Endothelial cell of umbilical vein (primary cell): ENCODE data around the gene HES6.

Experiments
- EZH2 ChIP-seq: IDR thresholded peaks from 2 replicates; pipeline ENCODE4 v1.6.1; 2012; ENCODE audit warnings: borderline replicate concordance, low read depth, mild to moderate bottlenecking, moderate library complexity, low read length, inconsistent platforms; ENCODE audit not compliant: severe bottlenecking
- JUN ChIP-seq: IDR thresholded peaks from 2 replicates; pipeline ENCODE4 v1.6.1; 2011; ENCODE audit warnings: borderline replicate concordance, low read depth; ENCODE audit not compliant: insufficient read length, insufficient read depth
- MAX ChIP-seq: IDR thresholded peaks from 2 replicates; pipeline ENCODE4 v1.6.1; 2011; ENCODE audit not compliant: insufficient read depth, insufficient read length
- POLR2A ChIP-seq: IDR thresholded peaks from 2 replicates; pipeline ENCODE4 v1.6.1; 2012; ENCODE audit warnings: low read depth, mild to moderate bottlenecking, control low read depth, low read length
- POLR2AphosphoS5 ChIP-seq: IDR thresholded peaks from 2 replicates; pipeline ENCODE4 v1.6.1; 2012; ENCODE audit warnings: low read depth, mild to moderate bottlenecking, control low read depth, low read length, moderate library complexity; ENCODE audit not compliant: insufficient read depth
- TF ChIP-seq, protein P1 (sequence below), 2 donors: IDR thresholded peaks; 1 replicate in 1 of 2; 2 replicates in 1 of 2; pipeline ENCODE4 v1.5.1; 2011; ENCODE audit warnings: low read length in 2 of 2, mild to moderate bottlenecking in 2 of 2, moderate library complexity in 2 of 2, control low read depth in 1 of 2, inconsistent platforms in 1 of 2, low read depth in 1 of 2; ENCODE audit not compliant: insufficient read depth in 1 of 2; ENCODE audit errors: extremely low read depth in 1 of 2

- TF ChIP-seq, protein P1, sequence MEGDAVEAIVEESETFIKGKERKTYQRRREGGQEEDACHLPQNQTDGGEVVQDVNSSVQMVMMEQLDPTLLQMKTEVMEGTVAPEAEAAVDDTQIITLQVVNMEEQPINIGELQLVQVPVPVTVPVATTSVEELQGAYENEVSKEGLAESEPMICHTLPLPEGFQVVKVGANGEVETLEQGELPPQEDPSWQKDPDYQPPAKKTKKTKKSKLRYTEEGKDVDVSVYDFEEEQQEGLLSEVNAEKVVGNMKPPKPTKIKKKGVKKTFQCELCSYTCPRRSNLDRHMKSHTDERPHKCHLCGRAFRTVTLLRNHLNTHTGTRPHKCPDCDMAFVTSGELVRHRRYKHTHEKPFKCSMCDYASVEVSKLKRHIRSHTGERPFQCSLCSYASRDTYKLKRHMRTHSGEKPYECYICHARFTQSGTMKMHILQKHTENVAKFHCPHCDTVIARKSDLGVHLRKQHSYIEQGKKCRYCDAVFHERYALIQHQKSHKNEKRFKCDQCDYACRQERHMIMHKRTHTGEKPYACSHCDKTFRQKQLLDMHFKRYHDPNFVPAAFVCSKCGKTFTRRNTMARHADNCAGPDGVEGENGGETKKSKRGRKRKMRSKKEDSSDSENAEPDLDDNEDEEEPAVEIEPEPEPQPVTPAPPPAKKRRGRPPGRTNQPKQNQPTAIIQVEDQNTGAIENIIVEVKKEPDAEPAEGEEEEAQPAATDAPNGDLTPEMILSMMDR (IDR thresholded peaks at IDR 0.05; ENCODE audit: extremely low read depth in 1 of 2, insufficient read depth in 1 of 2, low read depth in 1 of 2, low read length in 2 of 2) = no peak
- TF ChIP-seq MAX = no peak
- TF ChIP-seq POLR2A = no peak
- TF ChIP-seq EZH2 = no peak
- no peak for TF ChIP-seq POLR2AphosphoS5
- no peak for TF ChIP-seq JUN
These were observed 40.4 kb upstream of the HES6 start for GRCh38 chr2:238280083-238280825.
